Panc1 (cell line): ENCODE results near the gene NAT10. TPM values are rescaled to one million over a fixed set of nuclear protein-coding genes. Genes with fewer than 3 reads are reported as not detected.

ENCODE experiments used
- ATAC-seq: fragments of 200-7000 bp; cut with Tn5 transposase; 2 replicates; pipeline ENCODE4 v1.9.1; 2020; ENCODE audit warnings: mild to moderate bottlenecking, moderate library complexity
- BruUV-seq: library from RNA; stranded (reverse); fragments of 400-500 nt; replicated peaks from 2 replicates; lab custom pipeline; 2021; lab: Mats Ljungman, UMichigan
- CTCF ChIA-PET: fragments of 300-600 bp; sonication (Branson Sonifier 250); formaldehyde crosslinking; loops from one replicate; lab custom pipeline; 2022; ENCODE audit warnings: antibody characterized with exemption; lab: Charles Lee
- POLR2A ChIA-PET: fragments of 300-600 bp; sonication (Branson Sonifier 250); formaldehyde crosslinking; loops from one replicate; lab custom pipeline; 2022; ENCODE audit warnings: antibody characterized with exemption; lab: Charles Lee
- DNase-seq: peaks from one replicate; pipeline ENCODE4 v3.0.0-alpha.2; 2010; ENCODE audit warnings: low read depth, low spot score
- H3K27ac ChIP-seq: 2 replicates; pipeline ENCODE4 v1.5.1; 2011; ENCODE audit warnings: mild to moderate bottlenecking, low read length, inconsistent platforms
- H3K27me3 ChIP-seq: fragments of 200-500 bp; sonication (Bioruptor generic); 2 replicates; pipeline ENCODE4 v1.6.0; 2014; ENCODE audit warnings: low read length, inconsistent platforms; ENCODE audit not compliant: control insufficient read depth, insufficient read depth
- H3K36me3 ChIP-seq: fragments of 200-500 bp; sonication (Bioruptor generic); 2 replicates; pipeline ENCODE4 v1.5.1; 2014; ENCODE audit warnings: inconsistent platforms, mild to moderate bottlenecking, low read length, moderate library complexity; ENCODE audit not compliant: control insufficient read depth, insufficient read depth
- H3K4me1 ChIP-seq: 2 replicates; pipeline ENCODE4 v1.5.1; 2011; ENCODE audit warnings: inconsistent platforms, mild to moderate bottlenecking, low read length, moderate library complexity; ENCODE audit not compliant: control insufficient read depth, insufficient read depth
- H3K4me3 ChIP-seq, 2 experiments: 2 replicates each; pipeline ENCODE4 v1.5.1; 2011 to 2012; ENCODE audit warnings: low read depth in 2 of 2, low read length in 2 of 2, mild to moderate bottlenecking in 2 of 2, inconsistent platforms in 1 of 2, moderate library complexity in 1 of 2
- H3K9me3 ChIP-seq: fragments of 200-500 bp; sonication (Bioruptor generic); 2 replicates; pipeline ENCODE4 v1.5.1; 2014; ENCODE audit warnings: low read depth, mild to moderate bottlenecking, inconsistent platforms, low read length, moderate library complexity; ENCODE audit not compliant: control insufficient read depth, insufficient read depth
- CTCF ChIP-seq: fragments of 450-650 bp; IDR thresholded peaks from 2 replicates; pipeline ENCODE4 v1.5.1; 2017; ENCODE audit warnings: mild to moderate bottlenecking
- POLR2AphosphoS5 ChIP-seq: IDR thresholded peaks from 2 replicates; pipeline ENCODE4 v1.6.1; 2012; ENCODE audit warnings: mild to moderate bottlenecking, low read depth, low read length, moderate library complexity
- SIN3A ChIP-seq: IDR thresholded peaks from 2 replicates; pipeline ENCODE4 v1.6.1; 2012; ENCODE audit warnings: low read depth, mild to moderate bottlenecking, low read length, moderate library complexity, borderline replicate concordance; ENCODE audit not compliant: insufficient read depth
- TCF7L2 ChIP-seq: IDR thresholded peaks from 2 replicates; pipeline ENCODE4 v1.6.1; 2011; ENCODE audit warnings: mild to moderate bottlenecking, low read depth, low read length, inconsistent platforms
- in situ Hi-C: cut with HindIII; loops from 2 replicates; pipeline ENCODE4 v1.10.0; 2016; ENCODE audit warnings: low sequenced_read_pairs, low pct_unique_long_range_greater_than_20kb
- intact Hi-C: fragments of 100-400 bp; cut with micrococcal nuclease; formaldehyde crosslinking; loops from one replicate; pipeline ENCODE4 v1.10.0; 2022; ENCODE audit not compliant: unreplicated experiment
- total RNA-seq: library from RNA; stranded (reverse); gene quantifications from one replicate; pipeline ENCODE4 v1.2.1, GENCODE V29; 2021; ENCODE audit not compliant: unreplicated experiment
- TF ChIP-seq, protein P1 (sequence below), 2 experiments: IDR thresholded peaks; 2 replicates each; pipeline ENCODE4 v1.6.1; 2011 to 2012; ENCODE audit warnings: low read depth in 2 of 2, control low read depth in 1 of 2, low read length in 1 of 2, mild to moderate bottlenecking in 1 of 2, moderate library complexity in 1 of 2; ENCODE audit not compliant: insufficient read depth in 1 of 2

NAT10 gene
- total RNA-seq, 1 experiment from 2014 or later = 64.9 TPM

DNA sequence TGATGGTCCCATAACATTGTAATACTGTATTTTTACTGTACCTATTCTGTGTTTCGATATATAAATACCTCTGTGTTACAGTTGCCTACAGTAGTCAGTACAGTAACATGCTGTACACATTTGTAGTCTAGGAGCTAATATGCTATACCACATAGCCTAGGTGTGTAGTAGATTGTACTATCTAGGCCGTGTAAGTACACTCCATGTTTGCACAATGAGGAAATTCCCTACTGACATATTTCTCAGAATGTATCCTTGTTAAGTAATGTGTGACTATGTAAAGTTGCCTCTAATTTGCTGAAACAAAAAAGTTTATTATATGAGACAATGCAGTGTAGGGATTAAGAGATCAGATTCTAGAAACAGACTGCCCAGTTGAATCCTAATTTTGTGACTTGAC is 32.6 kb upstream of the NAT10 start:
- BruUV-seq = no TSS peak
- no peaks in the 10 kb centered on the region for H3K27me3 ChIP-seq
- no peak overlapping the region for H3K4me3 ChIP-seq
- DNase-seq (no peak), ATAC-seq (no peak)
- ChIA-PET CTCF (no interaction called here), POLR2A (no interaction called here)
- no peak for TF ChIP-seq POLR2AphosphoS5
- no peak for TF ChIP-seq SIN3A
- TF ChIP-seq TCF7L2 = no peak
- no peak for TF ChIP-seq CTCF
- TF ChIP-seq, protein P1, sequence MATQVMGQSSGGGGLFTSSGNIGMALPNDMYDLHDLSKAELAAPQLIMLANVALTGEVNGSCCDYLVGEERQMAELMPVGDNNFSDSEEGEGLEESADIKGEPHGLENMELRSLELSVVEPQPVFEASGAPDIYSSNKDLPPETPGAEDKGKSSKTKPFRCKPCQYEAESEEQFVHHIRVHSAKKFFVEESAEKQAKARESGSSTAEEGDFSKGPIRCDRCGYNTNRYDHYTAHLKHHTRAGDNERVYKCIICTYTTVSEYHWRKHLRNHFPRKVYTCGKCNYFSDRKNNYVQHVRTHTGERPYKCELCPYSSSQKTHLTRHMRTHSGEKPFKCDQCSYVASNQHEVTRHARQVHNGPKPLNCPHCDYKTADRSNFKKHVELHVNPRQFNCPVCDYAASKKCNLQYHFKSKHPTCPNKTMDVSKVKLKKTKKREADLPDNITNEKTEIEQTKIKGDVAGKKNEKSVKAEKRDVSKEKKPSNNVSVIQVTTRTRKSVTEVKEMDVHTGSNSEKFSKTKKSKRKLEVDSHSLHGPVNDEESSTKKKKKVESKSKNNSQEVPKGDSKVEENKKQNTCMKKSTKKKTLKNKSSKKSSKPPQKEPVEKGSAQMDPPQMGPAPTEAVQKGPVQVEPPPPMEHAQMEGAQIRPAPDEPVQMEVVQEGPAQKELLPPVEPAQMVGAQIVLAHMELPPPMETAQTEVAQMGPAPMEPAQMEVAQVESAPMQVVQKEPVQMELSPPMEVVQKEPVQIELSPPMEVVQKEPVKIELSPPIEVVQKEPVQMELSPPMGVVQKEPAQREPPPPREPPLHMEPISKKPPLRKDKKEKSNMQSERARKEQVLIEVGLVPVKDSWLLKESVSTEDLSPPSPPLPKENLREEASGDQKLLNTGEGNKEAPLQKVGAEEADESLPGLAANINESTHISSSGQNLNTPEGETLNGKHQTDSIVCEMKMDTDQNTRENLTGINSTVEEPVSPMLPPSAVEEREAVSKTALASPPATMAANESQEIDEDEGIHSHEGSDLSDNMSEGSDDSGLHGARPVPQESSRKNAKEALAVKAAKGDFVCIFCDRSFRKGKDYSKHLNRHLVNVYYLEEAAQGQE (IDR thresholded peaks at IDR 0.05; ENCODE audit: insufficient read depth in 1 of 2, low read depth in 2 of 2, low read length in 1 of 2) = no peak
- intact Hi-C loops (no loop called here), in situ Hi-C loops (no loop called here)
- no peak overlapping the region for H3K27ac ChIP-seq
- peaks cover 43% of the 10 kb centered on the region for H3K36me3 ChIP-seq
- H3K4me1 ChIP-seq = peaks cover 14% of the 10 kb centered on the region
- H3K9me3 ChIP-seq = no peaks in the 10 kb centered on the region

DNA sequence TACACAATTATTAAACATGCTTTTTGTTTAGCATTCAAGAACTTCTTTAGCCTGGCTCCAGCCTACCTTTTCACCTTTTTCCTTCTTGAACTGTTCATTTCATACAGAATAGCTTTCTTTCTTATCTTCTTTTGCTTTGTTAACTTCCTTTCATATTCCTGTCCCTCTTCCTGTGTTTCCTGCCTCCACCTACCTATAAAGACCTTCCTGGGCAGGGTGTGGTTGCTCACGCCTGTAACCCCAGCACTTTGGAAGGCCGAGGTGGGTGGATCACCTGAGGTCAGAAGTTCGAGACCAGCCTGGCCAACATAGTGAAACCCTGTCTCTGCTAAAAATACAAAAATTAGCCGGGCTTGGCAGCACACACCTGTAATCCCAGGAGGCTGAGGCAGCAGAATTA is 31.0 kb upstream of the NAT10 start:
- no TSS peak for BruUV-seq
- ChIA-PET CTCF (no interaction called here), POLR2A (no interaction called here)
- H3K27ac ChIP-seq = no peak overlapping the region
- peaks cover 52% of the 10 kb centered on the region for H3K36me3 ChIP-seq
- TF ChIP-seq, protein P1 (IDR thresholded peaks at IDR 0.05; ENCODE audit: insufficient read depth in 1 of 2, low read depth in 2 of 2, low read length in 1 of 2) = no peak
- no peaks in the 10 kb centered on the region for H3K9me3 ChIP-seq
- intact Hi-C loops = no loop called here
- no peaks in the 10 kb centered on the region for H3K27me3 ChIP-seq
- in situ Hi-C loops = no loop called here
- H3K4me3 ChIP-seq = no peak overlapping the region
- no peak for ATAC-seq
- H3K4me1 ChIP-seq = peaks cover 9% of the 10 kb centered on the region
- no peak for DNase-seq
